Left colon (tissue), 2 donors: ENCODE results near the gene CCL17. TPM values are rescaled to one million over a fixed set of nuclear protein-coding genes. Genes with fewer than 3 reads are reported as not detected.
"Not testable (repeated sequence)": the region's sequence is repeated elsewhere in the genome, so short reads cannot be mapped to it uniquely, and the experiment has no call there.

Source experiments
- ATAC-seq: fragments of 200-7000 bp; cut with Tn5 transposase; one replicate; pipeline ENCODE4 v1.9.1; 2020; ENCODE audit warnings: mild to moderate bottlenecking, moderate library complexity
- DNase-seq, 2 donors: peaks; one replicate each; pipeline ENCODE4 v3.0.0-alpha.2; 2020
- intact Hi-C, 2 donors: fragments of 100-400 bp; cut with DNase I in 1 of 2; cut with micrococcal nuclease in 1 of 2; formaldehyde crosslinking; loops; one replicate each; pipeline versions ENCODE4 v1.11.2 to v1.14.0; 2022; cut with DNase I, micrococcal nuclease
- total RNA-seq, 2 donors: library from RNA; stranded (reverse); fragmentation: NEBNext Ultra II Directional; extraction: Animal tissue kit (Norgen Biotek cat#: 25700); gene quantifications; one replicate each; pipeline ENCODE4 v1.2.1, GENCODE V29; 2021
- donor health status: DM: no; HTN: no; CAD: no.
- donor health status: DM: yes; HTN: yes; CAD: no.

CCL17 gene
- total RNA-seq, 2 donors from 2014 or later: not detected

- DNase-seq (peak in 1 of 2 donors; percentile 58), ATAC-seq (peak; percentile 55)
- intact Hi-C loops: loop anchor here in 1 of 2 donors (5.0 to 10.0 kb wide), 2 partner anchors 95 to 337 kb away; no protein-coding TSS in a partner anchor
Measured at GRCh38 chr16:57422026-57422944, 17.7 kb downstream of the CCL17 start.

GRCh38 chr16:57423152-57423551 lies 18.6 kb downstream of the CCL17 start:
- ATAC-seq (no peak), DNase-seq (no peak)
- intact Hi-C loops: loop anchor here in 1 of 2 donors (5.0 to 10.0 kb wide), 2 partner anchors 94 to 338 kb away; no protein-coding TSS in a partner anchor

- ATAC-seq (no peak), DNase-seq (no peak)
- intact Hi-C loops: loop anchor here in 1 of 2 donors (5.0 to 10.0 kb wide), 2 partner anchors 93 to 340 kb away; no protein-coding TSS in a partner anchor
Measured at GRCh38 chr16:57424583-57424982, 20.0 kb downstream of the CCL17 start.

GRCh38 chr16:57426356-57426755 lies 21.8 kb downstream of the CCL17 start:
- DNase-seq: no peak
- no peak for ATAC-seq
- intact Hi-C loops: loop anchor here in 1 of 2 donors (10.0 kb wide), 1 partner anchor 342 kb away; no protein-coding TSS in a partner anchor

- DNase-seq (no peak), ATAC-seq (no peak)
- intact Hi-C loops: loop anchor here in 1 of 2 donors (10.0 kb wide), 1 partner anchor 343 kb away; no protein-coding TSS in a partner anchor
Measured at GRCh38 chr16:57427307-57427706, 22.7 kb downstream of the CCL17 start.

- DNase-seq (no peak), ATAC-seq (no peak)
- intact Hi-C loops: loop anchor here in 1 of 2 donors (10.0 kb wide), 1 partner anchor 343 kb away; no protein-coding TSS in a partner anchor
Measured at GRCh38 chr16:57427824-57428223, 23.3 kb downstream of the CCL17 start.

- ATAC-seq (no peak), DNase-seq (no peak)
- intact Hi-C loops: no loop called here
Measured at GRCh38 chr16:57430955-57431354, 26.4 kb downstream of the CCL17 start.

- peak; percentile 81 for ATAC-seq
- intact Hi-C loops: no loop called here
- DNase-seq: no peak
Measured at GRCh38 chr16:57432505-57432904, 27.9 kb downstream of the CCL17 start.

- ATAC-seq (no peak), DNase-seq (no peak)
- intact Hi-C loops: no loop called here
Measured at GRCh38 chr16:57432989-57433388, 28.4 kb downstream of the CCL17 start.

- intact Hi-C loops: no loop called here
- DNase-seq: no peak
- ATAC-seq: no peak
Measured at GRCh38 chr16:57434003-57434402, 29.4 kb downstream of the CCL17 start.

- intact Hi-C loops: no loop called here
- DNase-seq: no peak
- no peak for ATAC-seq
Measured at GRCh38 chr16:57435838-57436237, 31.3 kb downstream of the CCL17 start.

- intact Hi-C loops, ATAC-seq, DNase-seq: not testable (repeated sequence)
Measured at GRCh38 chr16:57439947-57440346, 35.4 kb downstream of the CCL17 start.

GRCh38 chr16:57440551-57440950 lies 36.0 kb downstream of the CCL17 start:
- intact Hi-C loops, ATAC-seq, DNase-seq: not testable (repeated sequence)

- DNase-seq (no peak), ATAC-seq (no peak)
- intact Hi-C loops: no loop called here
Measured at GRCh38 chr16:57444711-57445110, 40.1 kb downstream of the CCL17 start.

- no peak for DNase-seq
- no peak for ATAC-seq
- intact Hi-C loops: no loop called here
Measured at GRCh38 chr16:57445510-57445909, 40.9 kb downstream of the CCL17 start.

GRCh38 chr16:57446531-57447185 lies 42.1 kb downstream of the CCL17 start:
- ATAC-seq (peak; percentile 42), DNase-seq (peak in 1 of 2 donors; percentile 49)
- intact Hi-C loops: no loop called here

GRCh38 chr16:57447186-57447962 lies 42.8 kb downstream of the CCL17 start, which contains the start of the genes CIAPIN1 and COQ9:
CIAPIN1 (minus strand) TSS chr16:57447385; CDS start chr16:57440928, 6,457 bp downstream.
COQ9 (plus strand) TSS chr16:57447479; CDS start chr16:57447506, 27 bp downstream.
- ATAC-seq: peak; percentile 97
- intact Hi-C loops: no loop called here
- peak; percentile 94 to 96 for DNase-seq

GRCh38 chr16:57452021-57452420 lies 47.5 kb downstream of the CCL17 start:
- no peak for ATAC-seq
- no peak for DNase-seq
- intact Hi-C loops: no loop called here
